GM21526 (cell line): ENCODE data around the gene FHOD1.

ENCODE experiments used
- ATAC-seq: cut with Tn5 transposase; IDR thresholded peaks from one replicate; pipeline ENCODE4 v1.9.1; 2021; ENCODE audit warnings: moderate library complexity; ENCODE audit not compliant: unreplicated experiment, low FRiP score

FHOD1 gene

GRCh38 chr16:67252609-67253497 is 5.6 kb upstream of the FHOD1 start:
- ATAC-seq = no peak

GRCh38 chr16:67250045-67250327 is 2.7 kb upstream of the FHOD1 start:
- no peak for ATAC-seq

- ATAC-seq = no peak
Observed at GRCh38 chr16:67249178-67250044, 2.1 kb upstream of the FHOD1 start.

GRCh38 chr16:67248401-67249177 is 1.3 kb upstream of the FHOD1 start, which contains the start of gene SLC9A5:
Gene SLC9A5 (plus strand): TSS chr16:67248979. CDS start chr16:67249015, 36 bp downstream.
- ATAC-seq = no peak

GRCh38 chr16:67248073-67248400 is 756 bp upstream of the FHOD1 start:
- ATAC-seq = no peak

GRCh38 chr16:67246756-67247191 is 507 bp downstream of the FHOD1 start:
- peak; percentile 13 for ATAC-seq

- peak; percentile 26 for ATAC-seq
Observed at GRCh38 chr16:67246081-67246755, 1.1 kb downstream of the FHOD1 start.

- ATAC-seq = no peak
Observed at GRCh38 chr16:67245674-67246080, 1.6 kb downstream of the FHOD1 start.

- ATAC-seq = no peak
Observed at GRCh38 chr16:67245186-67245585, 2.1 kb downstream of the FHOD1 start.

- ATAC-seq = peak; percentile 30
Observed at GRCh38 chr16:67244387-67245185, 2.7 kb downstream of the FHOD1 start.

- no peak for ATAC-seq
Observed at GRCh38 chr16:67243481-67243880, 3.8 kb downstream of the FHOD1 start.

GRCh38 chr16:67242138-67242730 is 5.0 kb downstream of the FHOD1 start:
- ATAC-seq = no peak

- no peak for ATAC-seq
Observed at GRCh38 chr16:67241008-67241900, 6.0 kb downstream of the FHOD1 start.

GRCh38 chr16:67240506-67240905 is 6.8 kb downstream of the FHOD1 start:
- ATAC-seq = no peak

GRCh38 chr16:67238806-67239470 is 8.3 kb downstream of the FHOD1 start:
- no peak for ATAC-seq

GRCh38 chr16:67238278-67238575 is 9.1 kb downstream of the FHOD1 start:
- ATAC-seq = no peak

- ATAC-seq = no peak
Observed at GRCh38 chr16:67237396-67238277, 9.6 kb downstream of the FHOD1 start.
